A549 (cell line): ENCODE data around the gene CYP4Z1. TPM values are rescaled to one million over a fixed set of nuclear protein-coding genes. Genes with fewer than 3 reads are reported as not detected.

Source experiments
- ATAC-seq, 2 experiments: fragments of 200-7000 bp in 1 of 2; fragments of >200 bp in 1 of 2; cut with Nextera tagmentation in 1 of 2; cut with Tn5 transposase in 1 of 2; 3 replicates each; pipeline versions ENCODE4 v1.8.0 to v1.9.1; 2018 to 2020; ENCODE audit warnings: mild to moderate bottlenecking in 1 of 2, moderate library complexity in 1 of 2
- CTCF ChIA-PET: fragments of 300-600 bp; sonication (Branson Sonifier 250); formaldehyde crosslinking; extraction: SDS; loops from one replicate; lab custom pipeline; 2021; ENCODE audit warnings: antibody characterized with exemption, inconsistent platforms; lab: Yijun Ruan, JAX
- POLR2A ChIA-PET: fragments of 350-600 bp; formaldehyde crosslinking; extraction: SDS; loops from one replicate; lab custom pipeline; 2021; ENCODE audit warnings: antibody characterized with exemption, inconsistent platforms; lab: Yijun Ruan, JAX
- DNase-seq, 2 experiments: peaks; one replicate each; pipeline versions ENCODE4 v3.0.0 to v3.0.0-alpha.2; 2011 to 2016; ENCODE audit warnings: low read depth in 1 of 2, low spot score in 1 of 2
- FAIRE-seq: peaks from 2 replicates; lab custom pipeline; 2011; peaks lifted over from hg19 to GRCh38; lab: Jason Lieb, UNC
- H3K27ac ChIP-seq, 2 experiments: fragments of >200 bp; sonication (Bioruptor Twin); formaldehyde crosslinking; 3 replicates each; pipeline ENCODE4 v1.5.1; 2016 to 2017
- H3K4me1 ChIP-seq: fragments of >200 bp; sonication (Bioruptor Twin); formaldehyde crosslinking; 3 replicates; pipeline ENCODE4 v1.6.1; 2016
- H3K4me2 ChIP-seq: fragments of >200 bp; sonication (Bioruptor Twin); formaldehyde crosslinking; 3 replicates; pipeline ENCODE4 v1.6.1; 2016
- H3K4me3 ChIP-seq: fragments of >200 bp; sonication (Bioruptor Twin); formaldehyde crosslinking; 3 replicates; pipeline ENCODE4 v1.5.1; 2016
- H3K9me3 ChIP-seq: fragments of >200 bp; sonication (Bioruptor Twin); formaldehyde crosslinking; 3 replicates; pipeline ENCODE4 v1.6.1; 2016
- CBX2 ChIP-seq: fragments of 200-600 bp; sonication (generic); IDR thresholded peaks from 2 replicates; pipeline ENCODE4 v1.6.1; 2016; ENCODE audit warnings: low read depth, mild to moderate bottlenecking, borderline replicate concordance
- CHD2 ChIP-seq: fragments of 150-350 bp; IDR thresholded peaks from 2 replicates; pipeline ENCODE4 v1.6.1; 2014; ENCODE audit warnings: low read length; ENCODE audit not compliant: partially characterized antibody
- CHD4 ChIP-seq: fragments of 200-600 bp; sonication (generic); IDR thresholded peaks from 2 replicates; pipeline ENCODE4 v1.6.1; 2016; ENCODE audit warnings: antibody characterized with exemption, mild to moderate bottlenecking, borderline replicate concordance
- FOSB ChIP-seq: fragments of 250-450 bp; sonication (Bioruptor Pico); IDR thresholded peaks from 2 replicates; pipeline ENCODE4 v1.5.0; 2020; ENCODE audit warnings: mild to moderate bottlenecking, moderate library complexity
- JUN ChIP-seq, 2 experiments: fragments of >200 bp; sonication (Bioruptor Twin); formaldehyde crosslinking; IDR thresholded peaks; 2 replicates in 1 of 2; 3 replicates in 1 of 2; pipeline ENCODE4 v1.6.1; 2016 to 2017
- JUNB ChIP-seq: fragments of >200 bp; sonication (Bioruptor Twin); formaldehyde crosslinking; IDR thresholded peaks from 2 replicates; pipeline ENCODE4 v1.6.1; 2016
- KDM5A ChIP-seq: fragments of 200-600 bp; sonication (generic); IDR thresholded peaks from 2 replicates; pipeline ENCODE4 v1.6.1; 2016; ENCODE audit warnings: antibody characterized with exemption, mild to moderate bottlenecking
- MAFK ChIP-seq: fragments of 450-650 bp; IDR thresholded peaks from 2 replicates; pipeline ENCODE4 v1.6.1; 2014; ENCODE audit not compliant: partially characterized antibody
- MAZ ChIP-seq: fragments of 150-350 bp; IDR thresholded peaks from 2 replicates; pipeline ENCODE4 v1.6.1; 2014; ENCODE audit warnings: antibody characterized with exemption, low read depth, low read length, borderline replicate concordance
- MYC ChIP-seq: IDR thresholded peaks from 2 replicates; pipeline ENCODE4 v1.6.1; 2012; ENCODE audit warnings: mild to moderate bottlenecking, inconsistent platforms, low read length, improper control_type of control experiment, borderline replicate concordance
- NFE2L2 ChIP-seq: fragments of 150-350 bp; conservative IDR thresholded peaks from 2 replicates; pipeline ENCODE4 v1.6.1; 2014; ENCODE audit warnings: low read length
- NR3C1 ChIP-seq: fragments of >200 bp; sonication (Bioruptor Twin); formaldehyde crosslinking; IDR thresholded peaks from 3 replicates; pipeline ENCODE4 v1.6.1; 2017
- PHF8 ChIP-seq: fragments of 200-600 bp; sonication (generic); IDR thresholded peaks from 2 replicates; pipeline ENCODE4 v1.6.1; 2016; ENCODE audit warnings: low read depth, mild to moderate bottlenecking, antibody characterized with exemption, moderate library complexity, borderline replicate concordance
- RCOR1 ChIP-seq: fragments of 150-350 bp; IDR thresholded peaks from 2 replicates; pipeline ENCODE4 v1.6.1; 2014; ENCODE audit warnings: antibody characterized with exemption, low read length, low read depth
- RNF2 ChIP-seq: fragments of 200-600 bp; sonication (generic); IDR thresholded peaks from 2 replicates; pipeline ENCODE4 v1.6.1; 2016; ENCODE audit warnings: low read depth, mild to moderate bottlenecking, antibody characterized with exemption, moderate library complexity, borderline replicate concordance
- SREBF2 ChIP-seq: fragments of 450-650 bp; IDR thresholded peaks from 2 replicates; pipeline ENCODE4 v1.6.1; 2014; ENCODE audit warnings: mild to moderate bottlenecking, moderate library complexity
- TP53 ChIP-seq: fragments of 250-450 bp; sonication (Bioruptor Pico); IDR thresholded peaks from 2 replicates; pipeline ENCODE4 v1.5.0; 2021; ENCODE audit warnings: mild to moderate bottlenecking, moderate library complexity
- ZFP36 ChIP-seq: fragments of 450-650 bp; IDR thresholded peaks from 2 replicates; pipeline ENCODE4 v1.6.1; 2014; ENCODE audit warnings: borderline replicate concordance; ENCODE audit not compliant: partially characterized antibody
- ZSCAN20 ChIP-seq: fragments of 250-450 bp; sonication (Bioruptor Pico); IDR thresholded peaks from 2 replicates; pipeline ENCODE4 v1.8.0; 2022; ENCODE audit warnings: mild to moderate bottlenecking, moderate library complexity
- WGBS: methylation state at CpG from one replicate; pipeline ENCODE4 v1.1.6; 2017; ENCODE audit errors: missing lambda C conversion rate; 5-methylcytosine and 5-hydroxymethylcytosine counted together
- polyA minus RNA-seq: library from RNA; depleted of rRNA, polyadenylated mRNA; stranded (reverse); fragments of >200 nt; gene quantifications from 2 replicates; pipeline ENCODE4 v1.2.3, GENCODE V29; 2011; rRNA and poly(A)+ RNA removed
- polyA plus RNA-seq, 4 experiments: library from polyadenylated mRNA; depleted of rRNA in 3 of 4; stranded (reverse); fragments of >200 nt; fragmentation: RNase III in 1 of 4; extraction: RNeasy Plus Mini Kit Qiagen cat#74134 plus additional on column Dnase treatment in 1 of 4; gene quantifications; 2 replicates in 3 of 4; 3 replicates in 1 of 4; pipeline ENCODE4 v1.2.3, GENCODE V29; 2011 to 2017
- TF ChIP-seq, protein P1 (sequence below): fragments of >200 bp; sonication (Bioruptor Twin); formaldehyde crosslinking; IDR thresholded peaks from 2 replicates; pipeline ENCODE4 v1.6.1; 2016
- TF ChIP-seq, protein P2 (sequence below): IDR thresholded peaks from 2 replicates; pipeline ENCODE4 v1.6.1; 2012
- TF ChIP-seq, protein P3 (sequence below): fragments of >200 bp; sonication (Bioruptor Twin); formaldehyde crosslinking; IDR thresholded peaks from 3 replicates; pipeline ENCODE4 v1.5.1; 2016
- TF ChIP-seq, protein P4 (sequence below): fragments of 200-600 bp; sonication (generic); IDR thresholded peaks from 2 replicates; pipeline ENCODE4 v1.6.1; 2016; ENCODE audit warnings: antibody characterized with exemption, mild to moderate bottlenecking, moderate library complexity
- TF ChIP-seq, protein P5 (sequence below): IDR thresholded peaks from 2 replicates; pipeline ENCODE4 v1.6.1; 2012
- TF ChIP-seq, protein P6 (sequence below): IDR thresholded peaks from 2 replicates; pipeline ENCODE4 v1.6.1; 2012; ENCODE audit warnings: low read depth, borderline replicate concordance

The CYP4Z1 gene, protein sequence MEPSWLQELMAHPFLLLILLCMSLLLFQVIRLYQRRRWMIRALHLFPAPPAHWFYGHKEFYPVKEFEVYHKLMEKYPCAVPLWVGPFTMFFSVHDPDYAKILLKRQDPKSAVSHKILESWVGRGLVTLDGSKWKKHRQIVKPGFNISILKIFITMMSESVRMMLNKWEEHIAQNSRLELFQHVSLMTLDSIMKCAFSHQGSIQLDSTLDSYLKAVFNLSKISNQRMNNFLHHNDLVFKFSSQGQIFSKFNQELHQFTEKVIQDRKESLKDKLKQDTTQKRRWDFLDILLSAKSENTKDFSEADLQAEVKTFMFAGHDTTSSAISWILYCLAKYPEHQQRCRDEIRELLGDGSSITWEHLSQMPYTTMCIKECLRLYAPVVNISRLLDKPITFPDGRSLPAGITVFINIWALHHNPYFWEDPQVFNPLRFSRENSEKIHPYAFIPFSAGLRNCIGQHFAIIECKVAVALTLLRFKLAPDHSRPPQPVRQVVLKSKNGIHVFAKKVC
- polyA plus RNA-seq (2011; rRNA removed) (not detected in 2 replicates), polyA plus RNA-seq (2017; fragmentation: RNase III; extraction: RNeasy Plus Mini Kit Qiagen cat#74134 plus additional on column Dnase treatment) (not detected in 3 replicates), polyA minus RNA-seq (not detected in 2 replicates)
- polyA plus RNA-seq (2012; cell fraction: cytosol; rRNA removed) = not detected in 2 replicates
- not detected in 2 replicates for polyA plus RNA-seq (2012; cell fraction: nucleus; rRNA removed)

DNA sequence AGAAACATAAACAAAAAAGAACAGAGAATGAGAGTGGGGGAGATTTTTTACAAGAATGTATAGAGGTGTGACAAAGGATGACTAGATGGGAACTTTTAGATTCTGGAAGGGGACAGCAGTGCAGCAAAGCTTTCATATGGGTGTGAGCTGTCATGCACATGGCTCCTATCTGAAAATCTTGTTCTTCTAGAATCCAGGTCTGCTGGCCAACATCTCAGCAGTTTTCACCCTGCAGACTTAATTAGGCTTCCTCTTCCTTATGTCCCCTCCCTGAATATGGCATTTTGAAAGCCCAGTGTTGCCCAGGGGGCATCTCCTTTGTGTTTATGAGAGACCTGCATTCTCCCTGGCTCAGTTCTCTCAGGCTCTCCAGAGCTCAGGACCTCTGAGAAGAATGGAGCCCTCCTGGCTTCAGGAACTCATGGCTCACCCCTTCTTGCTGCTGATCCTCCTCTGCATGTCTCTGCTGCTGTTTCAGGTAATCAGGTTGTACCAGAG lies at the start of gene CYP4Z1:
CYP4Z1 (plus strand) TSS at position 135 of the 498 bp plus-strand sequence; CDS start at position 395, 260 bp downstream.
- CTCF ChIA-PET = no interaction called here
- Histone ChIP-seq H3K4me2 (no peak within 1 kb of the TSS), H3K4me1 (no peaks in the 10 kb centered on the region), H3K27ac (no peak within 1 kb of the TSS), H3K4me3 (no peak within 1 kb of the TSS), H3K9me3 (no peaks in the 10 kb centered on the region)
- POLR2A ChIA-PET = no interaction called here
- no peak for ATAC-seq
- no peak for DNase-seq
- no peak for TF ChIP-seq KDM5A
- no peak for TF ChIP-seq RNF2
- no peak for TF ChIP-seq ZSCAN20 (CRISPR knock-in tag)
- TF ChIP-seq JUN (IDR thresholded peaks at IDR 0.05) = no peak
- TF ChIP-seq, protein P1, sequence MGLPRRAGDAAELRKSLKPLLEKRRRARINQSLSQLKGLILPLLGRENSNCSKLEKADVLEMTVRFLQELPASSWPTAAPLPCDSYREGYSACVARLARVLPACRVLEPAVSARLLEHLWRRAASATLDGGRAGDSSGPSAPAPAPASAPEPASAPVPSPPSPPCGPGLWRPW = no peak
- no peak for TF ChIP-seq SREBF2
- TF ChIP-seq TP53 (CRISPR knock-in tag) = no peak
- TF ChIP-seq NFE2L2 = no peak
- TF ChIP-seq ZFP36 = no peak
- TF ChIP-seq, protein P2, sequence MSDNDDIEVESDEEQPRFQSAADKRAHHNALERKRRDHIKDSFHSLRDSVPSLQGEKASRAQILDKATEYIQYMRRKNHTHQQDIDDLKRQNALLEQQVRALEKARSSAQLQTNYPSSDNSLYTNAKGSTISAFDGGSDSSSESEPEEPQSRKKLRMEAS = no peak
- TF ChIP-seq FOSB (CRISPR knock-in tag) = no peak
- TF ChIP-seq, protein P3, sequence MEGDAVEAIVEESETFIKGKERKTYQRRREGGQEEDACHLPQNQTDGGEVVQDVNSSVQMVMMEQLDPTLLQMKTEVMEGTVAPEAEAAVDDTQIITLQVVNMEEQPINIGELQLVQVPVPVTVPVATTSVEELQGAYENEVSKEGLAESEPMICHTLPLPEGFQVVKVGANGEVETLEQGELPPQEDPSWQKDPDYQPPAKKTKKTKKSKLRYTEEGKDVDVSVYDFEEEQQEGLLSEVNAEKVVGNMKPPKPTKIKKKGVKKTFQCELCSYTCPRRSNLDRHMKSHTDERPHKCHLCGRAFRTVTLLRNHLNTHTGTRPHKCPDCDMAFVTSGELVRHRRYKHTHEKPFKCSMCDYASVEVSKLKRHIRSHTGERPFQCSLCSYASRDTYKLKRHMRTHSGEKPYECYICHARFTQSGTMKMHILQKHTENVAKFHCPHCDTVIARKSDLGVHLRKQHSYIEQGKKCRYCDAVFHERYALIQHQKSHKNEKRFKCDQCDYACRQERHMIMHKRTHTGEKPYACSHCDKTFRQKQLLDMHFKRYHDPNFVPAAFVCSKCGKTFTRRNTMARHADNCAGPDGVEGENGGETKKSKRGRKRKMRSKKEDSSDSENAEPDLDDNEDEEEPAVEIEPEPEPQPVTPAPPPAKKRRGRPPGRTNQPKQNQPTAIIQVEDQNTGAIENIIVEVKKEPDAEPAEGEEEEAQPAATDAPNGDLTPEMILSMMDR = no peak
- no peak for TF ChIP-seq CBX2
- TF ChIP-seq MAFK = no peak
- TF ChIP-seq CHD4 = no peak
- TF ChIP-seq CHD2 = no peak
- TF ChIP-seq MYC = no peak
- no peak for TF ChIP-seq NR3C1
- no peak for FAIRE-seq

DNA sequence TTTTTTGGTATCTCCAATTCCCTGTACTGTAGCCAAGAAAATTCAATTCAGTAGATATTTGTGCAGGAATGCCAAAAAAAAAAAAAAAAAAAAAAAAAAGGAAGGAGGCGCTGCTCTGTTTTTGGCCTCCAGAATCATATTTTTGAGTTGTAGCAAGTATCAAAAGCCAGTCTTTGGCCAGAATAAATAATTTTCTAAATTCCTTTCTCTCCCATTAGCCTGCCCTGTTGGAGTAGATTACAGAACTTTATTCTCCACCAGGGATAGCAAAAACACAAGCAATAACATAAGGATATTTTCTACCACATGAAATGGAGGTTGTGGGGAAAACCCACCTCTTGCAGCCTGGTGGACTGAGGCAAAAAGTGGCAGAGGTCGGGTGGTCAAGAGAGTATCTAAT lies 46.0 kb upstream of the CYP4Z1 start:
- DNase-seq (no peak), FAIRE-seq (no peak), ATAC-seq (no peak)
- no peak overlapping the region for H3K4me2 ChIP-seq
- H3K27ac ChIP-seq = no peak overlapping the region
- no peaks in the 10 kb centered on the region for H3K4me1 ChIP-seq
- H3K9me3 ChIP-seq = no peaks in the 10 kb centered on the region
- ChIA-PET CTCF (interaction anchor here (1.3 kb wide), 1 partner anchor 30 kb away, joined by 3 read pairs; no protein-coding TSS in a partner anchor), POLR2A (no interaction called here)
- no peak overlapping the region for H3K4me3 ChIP-seq
- WGBS = 51% methylated on average over 2 of the region's 2 CpGs
- no peak for TF ChIP-seq TP53 (CRISPR knock-in tag)
- TF ChIP-seq JUNB = no peak
- TF ChIP-seq, protein P4, sequence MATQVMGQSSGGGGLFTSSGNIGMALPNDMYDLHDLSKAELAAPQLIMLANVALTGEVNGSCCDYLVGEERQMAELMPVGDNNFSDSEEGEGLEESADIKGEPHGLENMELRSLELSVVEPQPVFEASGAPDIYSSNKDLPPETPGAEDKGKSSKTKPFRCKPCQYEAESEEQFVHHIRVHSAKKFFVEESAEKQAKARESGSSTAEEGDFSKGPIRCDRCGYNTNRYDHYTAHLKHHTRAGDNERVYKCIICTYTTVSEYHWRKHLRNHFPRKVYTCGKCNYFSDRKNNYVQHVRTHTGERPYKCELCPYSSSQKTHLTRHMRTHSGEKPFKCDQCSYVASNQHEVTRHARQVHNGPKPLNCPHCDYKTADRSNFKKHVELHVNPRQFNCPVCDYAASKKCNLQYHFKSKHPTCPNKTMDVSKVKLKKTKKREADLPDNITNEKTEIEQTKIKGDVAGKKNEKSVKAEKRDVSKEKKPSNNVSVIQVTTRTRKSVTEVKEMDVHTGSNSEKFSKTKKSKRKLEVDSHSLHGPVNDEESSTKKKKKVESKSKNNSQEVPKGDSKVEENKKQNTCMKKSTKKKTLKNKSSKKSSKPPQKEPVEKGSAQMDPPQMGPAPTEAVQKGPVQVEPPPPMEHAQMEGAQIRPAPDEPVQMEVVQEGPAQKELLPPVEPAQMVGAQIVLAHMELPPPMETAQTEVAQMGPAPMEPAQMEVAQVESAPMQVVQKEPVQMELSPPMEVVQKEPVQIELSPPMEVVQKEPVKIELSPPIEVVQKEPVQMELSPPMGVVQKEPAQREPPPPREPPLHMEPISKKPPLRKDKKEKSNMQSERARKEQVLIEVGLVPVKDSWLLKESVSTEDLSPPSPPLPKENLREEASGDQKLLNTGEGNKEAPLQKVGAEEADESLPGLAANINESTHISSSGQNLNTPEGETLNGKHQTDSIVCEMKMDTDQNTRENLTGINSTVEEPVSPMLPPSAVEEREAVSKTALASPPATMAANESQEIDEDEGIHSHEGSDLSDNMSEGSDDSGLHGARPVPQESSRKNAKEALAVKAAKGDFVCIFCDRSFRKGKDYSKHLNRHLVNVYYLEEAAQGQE = no peak
- no peak for TF ChIP-seq RCOR1
- TF ChIP-seq PHF8 = no peak
- TF ChIP-seq, protein P5, sequence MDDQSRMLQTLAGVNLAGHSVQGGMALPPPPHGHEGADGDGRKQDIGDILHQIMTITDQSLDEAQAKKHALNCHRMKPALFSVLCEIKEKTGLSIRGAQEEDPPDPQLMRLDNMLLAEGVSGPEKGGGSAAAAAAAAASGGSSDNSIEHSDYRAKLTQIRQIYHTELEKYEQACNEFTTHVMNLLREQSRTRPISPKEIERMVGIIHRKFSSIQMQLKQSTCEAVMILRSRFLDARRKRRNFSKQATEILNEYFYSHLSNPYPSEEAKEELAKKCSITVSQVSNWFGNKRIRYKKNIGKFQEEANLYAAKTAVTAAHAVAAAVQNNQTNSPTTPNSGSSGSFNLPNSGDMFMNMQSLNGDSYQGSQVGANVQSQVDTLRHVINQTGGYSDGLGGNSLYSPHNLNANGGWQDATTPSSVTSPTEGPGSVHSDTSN = no peak
- TF ChIP-seq, protein P1 = no peak
- TF ChIP-seq RNF2 = no peak
- TF ChIP-seq, protein P2 = no peak
- TF ChIP-seq FOSB (CRISPR knock-in tag) = no peak
- TF ChIP-seq NFE2L2 = no peak
- no peak for TF ChIP-seq MAZ
- TF ChIP-seq KDM5A = no peak
- TF ChIP-seq, protein P6, sequence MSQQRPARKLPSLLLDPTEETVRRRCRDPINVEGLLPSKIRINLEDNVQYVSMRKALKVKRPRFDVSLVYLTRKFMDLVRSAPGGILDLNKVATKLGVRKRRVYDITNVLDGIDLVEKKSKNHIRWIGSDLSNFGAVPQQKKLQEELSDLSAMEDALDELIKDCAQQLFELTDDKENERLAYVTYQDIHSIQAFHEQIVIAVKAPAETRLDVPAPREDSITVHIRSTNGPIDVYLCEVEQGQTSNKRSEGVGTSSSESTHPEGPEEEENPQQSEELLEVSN = no peak
- no peak for TF ChIP-seq MYC
